Endothelial cell of umbilical vein (primary cell): Measurements from ENCODE around the gene GPRIN1. TPM values are rescaled to one million over a fixed set of nuclear protein-coding genes. Genes with fewer than 3 reads are reported as not detected.

Experiments
- BruUV-seq: library from RNA; stranded (reverse); fragments of 400-500 nt; replicated peaks from 2 replicates; lab custom pipeline; 2021; lab: Mats Ljungman, UMichigan
- CTCF ChIA-PET: fragments of 300-600, 350-600 bp; sonication (Branson Sonifier 250); formaldehyde crosslinking; loops from one replicate; lab custom pipeline; 2021; ENCODE audit warnings: antibody characterized with exemption, inconsistent platforms; lab: Charles Lee
- POLR2A ChIA-PET: fragments of 300-600, 350-600 bp; sonication (Branson Sonifier 250); formaldehyde crosslinking; loops from one replicate; lab custom pipeline; 2021; ENCODE audit warnings: antibody characterized with exemption, inconsistent platforms; lab: Charles Lee
- DNase-seq: peaks from one replicate; pipeline ENCODE4 v3.0.0-alpha.2; 2011; ENCODE audit warnings: low read depth, low spot score
- FAIRE-seq: peaks from 2 replicates; lab custom pipeline; 2011; peaks lifted over from hg19 to GRCh38; lab: Jason Lieb, UNC
- H2AFZ ChIP-seq: 2 replicates; pipeline ENCODE4 v1.6.0; 2012; ENCODE audit warnings: low read depth, low read length, control low read depth, inconsistent platforms
- H3K27ac ChIP-seq: 2 replicates; pipeline ENCODE4 v1.5.1; 2011; ENCODE audit warnings: low read depth, mild to moderate bottlenecking, control low read depth, low read length, moderate library complexity; ENCODE audit not compliant: insufficient read depth
- H3K27me3 ChIP-seq, 2 experiments: 2 replicates each; pipeline versions ENCODE4 v1.6.0 to v1.6.1; 2011; ENCODE audit warnings: low read length in 2 of 2, mixed read lengths in 1 of 2; ENCODE audit not compliant: control insufficient read depth in 2 of 2, insufficient read depth in 2 of 2
- H3K36me3 ChIP-seq, 2 experiments: 2 replicates in 1 of 2; 3 replicates in 1 of 2; pipeline ENCODE4 v1.5.1; 2011; ENCODE audit warnings: low read length in 2 of 2, mild to moderate bottlenecking in 1 of 2, moderate library complexity in 1 of 2; ENCODE audit not compliant: control insufficient read depth in 2 of 2, insufficient read depth in 2 of 2; ENCODE audit errors: extremely low read depth in 1 of 2
- H3K4me1 ChIP-seq: 3 replicates; pipeline ENCODE4 v1.5.1; 2011; ENCODE audit warnings: mild to moderate bottlenecking, low read length; ENCODE audit not compliant: control insufficient read depth, insufficient read depth; ENCODE audit errors: extremely low read depth
- H3K4me2 ChIP-seq: 2 replicates; pipeline ENCODE4 v1.6.1; 2011; ENCODE audit warnings: low read length, control low read depth, mixed read lengths; ENCODE audit not compliant: insufficient read depth
- H3K4me3 ChIP-seq, 3 experiments: fragments of 200-600 bp in 1 of 3; sonication (generic), shearing (Covaris generic) in 1 of 3; replicated peaks in 1 of 3; 2 replicates each; pipeline ENCODE4 v1.5.1; 2011 to 2016; ENCODE audit warnings: control low read depth in 3 of 3, low read length in 3 of 3, mild to moderate bottlenecking in 2 of 3, inconsistent platforms in 1 of 3, low read depth in 1 of 3, moderate library complexity in 1 of 3; ENCODE audit not compliant: insufficient read depth in 1 of 3
- H3K79me2 ChIP-seq: 2 replicates; pipeline ENCODE4 v1.6.0; 2012; ENCODE audit warnings: low read length, inconsistent platforms; ENCODE audit not compliant: control insufficient read depth, insufficient read depth
- H3K9ac ChIP-seq: replicated peaks from 2 replicates; pipeline ENCODE3; 2011; ENCODE audit warnings: low read length, control low read depth; ENCODE audit not compliant: insufficient read depth; ENCODE audit errors: extremely low read depth
- H3K9me1 ChIP-seq: replicated peaks from 3 replicates; pipeline ENCODE4 v1.6.0; 2011; ENCODE audit warnings: mild to moderate bottlenecking, low read length; ENCODE audit not compliant: control insufficient read depth, insufficient read depth; ENCODE audit errors: extremely low read depth
- H3K9me3 ChIP-seq: replicated peaks from 2 replicates; pipeline ENCODE4 v1.5.1; 2012; ENCODE audit warnings: low read length, inconsistent platforms; ENCODE audit not compliant: control insufficient read depth, insufficient read depth
- H4K20me1 ChIP-seq: replicated peaks from 2 replicates; pipeline ENCODE3; 2011; ENCODE audit warnings: mild to moderate bottlenecking, low read length; ENCODE audit not compliant: control insufficient read depth, insufficient read depth; ENCODE audit errors: extremely low read depth
- CTCF ChIP-seq, 2 donors: IDR thresholded peaks; 1 replicate in 1 of 2; 2 replicates in 1 of 2; pipeline ENCODE4 v1.5.1; 2011; ENCODE audit warnings: low read length in 2 of 2, mild to moderate bottlenecking in 2 of 2, moderate library complexity in 2 of 2, control low read depth in 1 of 2, inconsistent platforms in 1 of 2, low read depth in 1 of 2; ENCODE audit not compliant: insufficient read depth in 1 of 2; ENCODE audit errors: extremely low read depth in 1 of 2
- EZH2 ChIP-seq: IDR thresholded peaks from 2 replicates; pipeline ENCODE4 v1.6.1; 2012; ENCODE audit warnings: borderline replicate concordance, low read depth, mild to moderate bottlenecking, moderate library complexity, low read length, inconsistent platforms; ENCODE audit not compliant: severe bottlenecking
- FOS ChIP-seq: IDR thresholded peaks from 2 replicates; pipeline ENCODE4 v1.6.1; 2011; ENCODE audit warnings: mild to moderate bottlenecking, low read length, moderate library complexity, borderline replicate concordance; ENCODE audit not compliant: insufficient read depth
- GATA2 ChIP-seq: IDR thresholded peaks from 2 replicates; pipeline ENCODE4 v1.7.0; 2011; ENCODE audit warnings: low read depth, mild to moderate bottlenecking, moderate library complexity, mixed read lengths, low read length; ENCODE audit not compliant: insufficient read length, insufficient read depth
- JUN ChIP-seq: IDR thresholded peaks from 2 replicates; pipeline ENCODE4 v1.6.1; 2011; ENCODE audit warnings: borderline replicate concordance, low read depth; ENCODE audit not compliant: insufficient read length, insufficient read depth
- MAX ChIP-seq: IDR thresholded peaks from 2 replicates; pipeline ENCODE4 v1.6.1; 2011; ENCODE audit not compliant: insufficient read depth, insufficient read length
- MYC ChIP-seq: IDR thresholded peaks from one replicate; pipeline ENCODE4 v1.6.1; 2011; ENCODE audit warnings: mild to moderate bottlenecking, low read depth, low read length
- POLR2A ChIP-seq: IDR thresholded peaks from 2 replicates; pipeline ENCODE4 v1.6.1; 2012; ENCODE audit warnings: low read depth, mild to moderate bottlenecking, control low read depth, low read length
- POLR2AphosphoS5 ChIP-seq: IDR thresholded peaks from 2 replicates; pipeline ENCODE4 v1.6.1; 2012; ENCODE audit warnings: low read depth, mild to moderate bottlenecking, control low read depth, low read length, moderate library complexity; ENCODE audit not compliant: insufficient read depth
- dilution Hi-C: fragments of 300-500 bp; cut with MboI; formaldehyde crosslinking; loops from one replicate; pipeline ENCODE4 v1.15.0; 2019; ENCODE audit warnings: low sequenced_read_pairs; ENCODE audit not compliant: extremely low pct_ligation_motif_present
- intact Hi-C: fragments of 100-400 bp; cut with micrococcal nuclease; formaldehyde crosslinking; loops from one replicate; pipeline ENCODE4 v1.10.0; 2022
- polyA plus RNA-seq, 4 experiments: library from polyadenylated mRNA; depleted of rRNA in 3 of 4; stranded (reverse) in 3 of 4; unstranded in 1 of 4; fragments of >200 nt; gene quantifications; 2 replicates each; pipeline versions ENCODE4 v1.2.1 to v1.2.3, GENCODE V29; 2011 to 2012; ENCODE audit warnings: missing spikeins in 1 of 4
- total RNA-seq: library from RNA; stranded (reverse); gene quantifications from 2 replicates; pipeline ENCODE4 v1.2.3, GENCODE V29; 2021

The GPRIN1 gene
- total and polyA plus RNA-seq, 2 donors (not counting 3 experiments of a cell fraction or from before 2014, with no cell fraction given): 2.4 to 10.4 TPM

GRCh38 chr5:176550275-176550831 is 59.6 kb downstream of the GPRIN1 start:
- Histone ChIP-seq H3K9ac (no peak overlapping the region), H3K9me3 (no peaks in the 10 kb centered on the region), H2AFZ (no peak overlapping the region), H3K79me2 (no peaks in the 10 kb centered on the region), H4K20me1 (no peaks in the 10 kb centered on the region), H3K4me1 (no peaks in the 10 kb centered on the region), H3K36me3 (no peaks in the 10 kb centered on the region), H3K27me3 (no peaks in the 10 kb centered on the region), H3K4me3 (no peak overlapping the region), H3K27ac (no peak overlapping the region), H3K4me2 (no peak overlapping the region), H3K9me1 (no peaks in the 10 kb centered on the region)
- TF ChIP-seq POLR2AphosphoS5 (no peak), MAX (no peak), MYC (no peak), EZH2 (no peak), CTCF (IDR thresholded peaks at IDR 0.05; ENCODE audit: extremely low read depth in 1 of 2, insufficient read depth in 1 of 2, low read depth in 1 of 2, low read length in 2 of 2) (no peak), GATA2 (no peak), FOS (no peak), POLR2A (no peak), JUN (no peak)
- DNase-seq (no peak), FAIRE-seq (no peak)
- ChIA-PET CTCF (no interaction called here), POLR2A (no interaction called here)
- intact Hi-C loops (no loop called here), dilution Hi-C loops (no loop called here)
- no TSS peak for BruUV-seq
